HTERT RPE-1 (cell line): ENCODE data around the gene SURF1.
"Not testable (repeated sequence)": the region's sequence is repeated elsewhere in the genome, so short reads cannot be mapped to it uniquely, and the experiment has no call there.

Experiments
- in situ Hi-C: fragments of 300-500 bp; cut with MboI; formaldehyde crosslinking; loops from 4 replicates; pipeline ENCODE4 v1.14.3; 2020; ENCODE audit warnings: low sequenced_read_pairs

Gene SURF1

DNA sequence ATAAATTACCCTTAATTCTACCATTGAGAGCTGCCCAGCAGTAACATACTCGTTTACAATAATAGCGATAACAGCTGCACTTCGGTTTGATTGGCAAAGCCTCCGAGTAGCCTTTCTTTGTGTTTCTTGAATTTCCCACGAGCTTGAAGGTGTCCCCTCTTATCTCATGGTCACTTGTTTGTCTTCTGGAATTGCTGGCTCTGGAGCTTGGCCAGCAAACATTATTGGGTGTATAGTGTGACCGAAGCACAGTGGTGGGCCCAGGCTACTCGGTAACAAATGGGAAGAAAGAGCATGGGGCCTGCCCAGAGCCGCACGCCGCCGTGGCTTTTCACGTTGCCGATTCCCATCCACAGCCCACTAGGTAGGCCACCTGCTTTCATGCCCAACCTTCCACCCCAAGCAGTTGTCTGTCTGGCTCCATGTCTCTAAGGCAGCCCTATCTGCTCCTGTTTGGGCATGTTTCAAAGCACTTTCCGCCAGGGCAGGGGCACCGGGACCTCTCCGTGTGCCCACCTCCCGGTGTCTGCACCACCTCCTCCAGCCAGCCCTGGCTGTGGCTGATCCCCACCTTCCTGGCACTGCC lies 28.5 kb upstream of the SURF1 start:
- in situ Hi-C loops, result no loop called here

- in situ Hi-C loops, result no loop called here
Measured at GRCh38 chr9:133383438-133383837, 27.2 kb upstream of the SURF1 start.

DNA sequence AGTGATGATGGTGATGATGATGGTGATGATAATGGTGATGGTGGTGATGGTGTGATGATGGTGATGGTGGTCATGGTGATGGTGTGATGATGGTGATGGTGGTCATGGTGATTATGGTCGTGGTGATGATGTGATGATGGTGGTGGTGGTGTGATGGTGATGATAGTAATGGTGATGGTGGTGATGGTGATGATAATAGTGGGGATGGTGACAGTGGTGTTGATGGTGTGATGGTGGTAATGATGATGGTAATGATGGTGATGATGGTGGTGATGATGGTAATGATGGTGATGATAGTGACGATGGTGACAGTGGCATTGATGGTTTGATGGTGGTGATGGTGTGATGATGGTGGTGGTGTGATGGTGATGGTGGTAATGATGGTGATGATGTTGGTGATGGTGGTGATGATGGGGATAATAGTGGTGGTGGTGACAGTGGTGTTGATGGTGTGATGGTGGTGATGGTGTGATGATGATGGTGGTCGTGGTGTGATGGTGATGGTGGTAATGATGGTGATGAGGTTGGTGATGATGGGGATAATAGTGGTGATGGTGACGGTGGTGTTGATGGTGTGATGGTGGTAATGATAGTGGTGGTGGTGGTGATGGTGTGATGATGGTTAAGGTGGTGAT lies 26.3 kb upstream of the SURF1 start:
- in situ Hi-C loops, result no loop called here

DNA sequence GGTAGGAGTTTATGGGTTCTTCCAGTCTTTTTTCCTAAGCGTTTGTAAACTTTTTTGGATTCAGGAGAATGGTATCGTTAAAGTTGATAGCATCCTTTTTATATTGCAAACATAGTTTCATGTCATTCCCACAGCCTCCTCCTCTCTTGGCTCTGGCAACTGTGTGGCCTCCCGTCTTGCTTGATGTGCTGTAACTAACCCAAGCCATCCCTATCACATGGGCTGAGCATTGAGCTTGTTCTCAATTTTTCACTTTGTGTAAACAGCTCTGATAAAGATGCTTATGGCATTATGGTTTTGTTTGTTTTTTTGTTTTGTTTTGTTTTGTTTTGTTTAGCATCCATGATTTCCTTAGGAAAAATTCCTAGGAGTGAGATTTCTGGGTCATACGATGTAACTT lies 24.4 kb upstream of the SURF1 start:
- in situ Hi-C loops, result no loop called here

DNA sequence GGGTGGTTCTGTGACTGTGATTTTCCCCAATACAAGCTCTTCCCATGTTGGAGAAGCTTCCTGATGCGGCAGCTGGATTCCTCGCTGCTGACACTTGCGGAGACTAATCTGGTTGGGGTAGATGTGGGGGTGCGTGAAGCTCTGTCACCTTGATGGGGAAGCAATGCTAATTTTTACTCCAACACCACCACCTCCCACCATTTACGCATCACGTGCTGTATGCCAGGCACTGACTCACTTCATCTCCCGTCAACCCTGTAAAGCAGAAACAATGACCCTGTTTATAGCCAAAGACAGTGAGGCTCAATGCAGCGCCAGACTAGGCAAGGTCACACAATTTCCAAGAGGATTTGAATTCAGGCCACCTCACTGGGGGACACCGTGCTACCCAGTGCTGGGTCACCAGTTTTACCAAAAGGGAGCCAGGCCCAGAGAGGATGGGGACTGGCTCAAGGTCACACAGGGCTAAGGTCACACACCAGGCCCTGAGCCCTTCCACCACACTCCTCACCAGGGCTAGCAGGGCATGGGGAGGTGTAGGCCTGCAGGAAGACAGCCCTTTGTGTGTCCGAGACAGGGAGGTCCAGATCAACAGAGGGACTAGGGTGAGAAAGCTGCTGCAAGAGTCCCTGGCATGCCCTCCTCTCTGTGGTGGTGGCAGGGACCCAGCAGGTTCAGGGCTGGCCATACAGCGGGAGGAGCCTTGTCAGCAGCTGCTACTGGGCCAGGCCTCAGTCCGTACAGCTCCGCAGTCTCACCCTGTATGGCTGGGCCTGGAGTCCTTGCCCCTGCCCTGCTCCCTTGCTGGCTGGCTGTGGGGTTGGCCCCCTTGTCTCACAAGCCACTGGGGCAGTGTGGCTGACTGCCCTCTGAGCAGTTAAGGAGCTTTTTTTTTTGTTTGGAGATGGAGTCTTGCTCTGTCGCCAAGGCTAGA lies 23.1 kb upstream of the SURF1 start:
- in situ Hi-C loops, result no loop called here

DNA sequence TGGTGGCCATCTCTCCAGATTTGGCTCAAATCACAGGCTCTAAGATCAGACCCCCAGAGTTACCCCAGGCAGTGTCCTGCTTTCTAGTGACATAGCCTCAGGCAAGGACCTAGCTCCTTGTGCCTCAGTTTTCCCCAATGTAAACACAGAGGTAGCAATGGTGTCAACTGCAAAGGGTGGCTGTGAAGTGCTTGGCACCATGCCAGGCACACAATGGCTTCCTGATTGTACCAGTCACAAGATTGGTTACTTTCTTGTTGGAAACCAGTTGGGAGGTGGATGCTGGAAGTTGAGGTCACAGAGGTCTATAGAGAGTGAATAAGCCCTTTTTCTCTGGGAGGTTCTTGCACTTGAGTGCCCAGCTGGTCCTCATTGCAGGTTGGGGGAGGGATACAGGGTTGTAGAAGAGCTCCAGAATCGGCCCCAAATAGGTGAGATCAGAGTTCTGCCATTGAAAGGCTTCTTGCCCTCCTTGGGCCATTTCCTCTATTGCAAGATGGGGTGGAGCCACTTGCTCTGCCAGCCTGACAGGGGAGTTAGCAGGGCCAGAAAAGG lies 22.2 kb upstream of the SURF1 start:
- in situ Hi-C loops, result no loop called here

GRCh38 chr9:133377721-133378216 lies 21.5 kb upstream of the SURF1 start:
- in situ Hi-C loops, result no loop called here

GRCh38 chr9:133377280-133377679 lies 21.0 kb upstream of the SURF1 start:
- in situ Hi-C loops, result not testable (repeated sequence)

- in situ Hi-C loops, result no loop called here
Measured at GRCh38 chr9:133375724-133376654, 19.7 kb upstream of the SURF1 start, which contains the start of the genes STKLD1 and SURF4. Gene STKLD1 (plus strand): TSS chr9:133376366. CDS start chr9:133376474, 108 bp downstream. Gene SURF4 (minus strand): TSS chr9:133376060. CDS start chr9:133375969, 91 bp downstream.

GRCh38 chr9:133375116-133375723 lies 18.9 kb upstream of the SURF1 start:
- in situ Hi-C loops, result no loop called here

DNA sequence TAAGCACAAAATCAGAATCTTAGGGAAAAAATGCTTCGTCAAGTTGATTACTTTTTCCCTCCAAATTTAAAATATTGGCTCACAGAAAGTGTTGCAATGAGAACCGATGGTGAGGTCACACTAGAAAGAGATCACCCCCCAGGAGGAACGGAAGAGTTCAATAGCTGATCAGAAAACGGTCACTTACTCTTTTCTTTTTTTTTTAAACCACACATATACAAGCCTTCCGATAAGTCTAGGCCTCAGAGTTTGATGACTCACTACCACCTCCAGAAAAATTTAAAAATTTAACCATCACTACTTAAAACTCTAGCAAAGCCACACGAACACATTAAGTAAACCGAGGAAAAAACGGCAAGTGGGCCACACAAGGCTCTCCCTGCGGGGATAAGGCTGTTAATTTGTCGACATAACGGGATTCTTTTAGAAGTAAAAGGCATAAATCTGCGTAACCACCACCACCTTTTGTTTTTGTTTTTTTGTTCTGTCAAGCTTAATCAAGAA lies 18.4 kb upstream of the SURF1 start:
- in situ Hi-C loops, result no loop called here

GRCh38 chr9:133372144-133372543 lies 15.9 kb upstream of the SURF1 start:
- in situ Hi-C loops, result no loop called here

DNA sequence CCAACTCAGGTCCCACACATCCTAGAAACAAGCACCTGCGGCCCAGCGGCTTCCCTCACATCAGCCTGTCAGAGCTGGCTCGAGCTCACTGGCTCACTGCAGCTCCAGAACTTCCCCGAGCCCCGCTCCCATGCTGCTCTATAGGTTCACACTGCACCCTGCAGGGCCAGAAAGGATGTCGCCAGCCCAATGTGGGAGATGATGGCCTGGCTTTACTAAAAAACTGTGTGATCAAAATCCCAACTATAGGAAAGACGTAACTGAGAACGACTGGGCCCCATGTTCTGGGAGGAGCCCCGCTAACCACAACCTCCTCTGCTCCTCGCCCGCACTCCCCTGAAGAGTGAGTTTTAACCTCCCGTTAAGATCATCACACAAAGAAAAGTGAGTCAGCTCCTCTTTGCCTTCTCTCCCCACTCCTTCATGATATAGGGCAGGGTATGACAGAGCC lies 15.0 kb upstream of the SURF1 start:
- in situ Hi-C loops, result no loop called here

DNA sequence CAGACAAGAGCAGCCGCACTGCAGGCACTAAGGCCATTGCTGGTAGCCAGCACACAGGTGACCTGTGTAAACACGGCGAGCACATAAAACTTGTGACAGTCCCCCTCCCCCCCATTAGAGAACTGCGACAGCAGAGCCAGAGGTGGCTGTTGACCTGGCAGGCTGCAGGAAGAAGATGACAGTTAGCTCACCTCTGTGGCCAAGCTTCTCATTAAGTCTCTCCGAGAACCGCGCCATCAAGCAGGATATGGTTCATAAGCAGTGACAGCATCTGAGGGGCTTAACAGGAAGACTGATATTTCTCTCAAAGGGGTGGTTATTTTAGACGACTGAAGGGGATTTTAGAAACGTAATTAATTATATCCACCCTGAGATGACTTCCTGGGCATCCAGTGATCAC lies 14.4 kb upstream of the SURF1 start:
- in situ Hi-C loops, result no loop called here

DNA sequence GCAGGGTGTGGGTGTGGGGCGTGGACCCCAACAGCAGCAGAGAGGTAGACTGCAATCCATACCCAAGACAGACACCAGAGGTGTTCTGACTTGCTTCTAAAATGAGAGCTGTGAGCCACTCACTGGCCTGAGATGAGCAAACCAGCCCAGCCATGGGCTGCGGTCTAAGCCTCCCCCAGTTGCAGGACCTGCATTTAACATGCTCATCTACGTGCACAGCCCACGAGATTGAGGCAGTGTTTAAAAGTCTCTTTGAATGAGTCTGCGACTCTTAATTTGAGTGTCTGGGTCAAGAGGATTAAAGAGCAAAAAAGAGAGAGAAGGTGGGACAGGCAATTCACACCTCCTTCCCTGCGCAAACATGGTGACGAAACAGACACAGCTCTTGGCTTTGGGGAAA lies 13.6 kb upstream of the SURF1 start:
- in situ Hi-C loops, result no loop called here

GRCh38 chr9:133369422-133369821 lies 13.1 kb upstream of the SURF1 start:
- in situ Hi-C loops, result no loop called here

DNA sequence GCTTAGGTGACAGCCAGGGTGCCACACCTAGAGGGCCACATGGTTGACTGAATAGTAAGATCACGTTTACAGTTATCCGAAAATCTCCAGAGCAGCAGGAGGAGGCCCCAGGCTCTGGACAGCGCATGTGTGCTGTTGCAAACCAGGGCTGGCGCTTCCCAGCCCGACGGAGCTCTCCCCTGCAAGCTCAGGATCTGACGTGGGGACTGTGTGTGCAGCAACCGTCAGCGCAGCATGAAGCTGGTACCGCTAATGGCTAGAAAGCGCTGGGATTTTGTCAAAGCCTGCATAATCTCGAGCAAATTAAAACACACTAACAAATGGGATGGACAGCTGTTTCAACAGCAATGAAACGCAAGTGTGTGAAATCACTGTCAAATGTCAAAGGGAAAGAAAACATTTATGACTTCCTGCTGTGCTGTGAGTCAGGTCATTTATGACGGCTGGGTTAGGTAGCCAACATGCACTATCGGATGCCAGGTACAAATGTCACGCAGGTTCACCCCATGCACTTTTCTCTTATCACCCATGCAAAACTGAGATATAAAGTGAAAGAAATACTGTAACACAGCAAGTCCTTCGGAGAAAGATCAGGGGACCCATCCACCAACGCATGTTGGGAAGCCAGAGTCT lies 12.1 kb upstream of the SURF1 start:
- in situ Hi-C loops, result no loop called here

DNA sequence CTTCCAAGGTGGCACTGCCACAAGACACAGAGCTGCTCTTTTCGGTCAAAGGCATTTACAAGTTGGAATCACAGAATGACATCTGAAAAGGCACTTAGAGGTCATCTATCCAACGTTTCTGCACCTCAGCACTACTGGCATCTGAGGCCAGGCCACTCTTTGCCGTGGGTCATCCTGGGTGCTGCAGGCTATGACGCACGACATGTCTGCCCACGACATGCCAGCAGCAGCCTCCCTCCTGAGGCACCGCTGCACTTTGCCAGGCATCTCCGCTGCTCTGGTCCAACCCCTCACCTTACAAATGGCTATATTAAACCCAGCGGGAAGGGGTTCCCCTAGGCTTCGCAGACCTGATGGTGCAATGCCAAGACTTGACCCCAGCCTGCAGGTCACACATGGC lies 11.5 kb upstream of the SURF1 start:
- in situ Hi-C loops, result no loop called here

- in situ Hi-C loops, result no loop called here
Measured at GRCh38 chr9:133367221-133367620, 10.9 kb upstream of the SURF1 start.
